H9 (cell line): ENCODE measurements around the gene C5orf34. TPM values are rescaled to one million over a fixed set of nuclear protein-coding genes. Genes with fewer than 3 reads are reported as not detected.

ENCODE experiments used
- DNase-seq: peaks from one replicate; pipeline ENCODE4 v3.0.0-alpha.2; 2017
- H2AFZ ChIP-seq: one replicate; pipeline ENCODE4 v1.6.1; 2013; ENCODE audit warnings: mild to moderate bottlenecking, low read length, control low read depth, moderate library complexity
- H2AK5ac ChIP-seq: 2 replicates; pipeline ENCODE4 v1.6.1; 2013; ENCODE audit warnings: low read length, control low read depth, mixed read lengths; ENCODE audit not compliant: insufficient read length
- H2BK120ac ChIP-seq: one replicate; pipeline ENCODE4 v1.6.1; 2013; ENCODE audit warnings: low read depth, mild to moderate bottlenecking, low read length, control low read depth, inconsistent platforms; ENCODE audit not compliant: poor library complexity, severe bottlenecking
- H2BK12ac ChIP-seq: 2 replicates; pipeline ENCODE4 v1.6.1; 2013; ENCODE audit warnings: low read length, control low read depth, mixed read lengths, low read depth; ENCODE audit not compliant: insufficient read length
- H2BK15ac ChIP-seq: 2 replicates; pipeline ENCODE4 v1.6.1; 2013; ENCODE audit warnings: low read depth, low read length, control low read depth
- H2BK20ac ChIP-seq: one replicate; pipeline ENCODE4 v1.6.1; 2013; ENCODE audit warnings: low read depth, mild to moderate bottlenecking, low read length, control low read depth, inconsistent platforms; ENCODE audit not compliant: poor library complexity, severe bottlenecking
- H2BK5ac ChIP-seq: 2 replicates; pipeline ENCODE4 v1.6.1; 2013; ENCODE audit warnings: low read length, control low read depth, mixed read lengths; ENCODE audit not compliant: insufficient read length
- H3K14ac ChIP-seq: 2 replicates; pipeline ENCODE4 v1.6.1; 2013; ENCODE audit warnings: low read length, control low read depth; ENCODE audit not compliant: insufficient read depth
- H3K18ac ChIP-seq: 2 replicates; pipeline ENCODE4 v1.6.1; 2013; ENCODE audit warnings: low read depth, mild to moderate bottlenecking, mixed read lengths, low read length, control low read depth; ENCODE audit not compliant: insufficient read length
- H3K23ac ChIP-seq: 2 replicates; pipeline ENCODE4 v1.6.1; 2013; ENCODE audit warnings: low read length, control low read depth, mixed read lengths, low read depth; ENCODE audit not compliant: insufficient read length
- H3K23me2 ChIP-seq: 2 replicates; pipeline ENCODE4 v1.6.1; 2013; ENCODE audit warnings: low read depth, mild to moderate bottlenecking, mixed read lengths, low read length, control low read depth; ENCODE audit not compliant: insufficient read length, poor library complexity, severe bottlenecking
- H3K27ac ChIP-seq: 2 replicates; pipeline ENCODE4 v1.5.1; 2013; ENCODE audit warnings: low read length, control low read depth, mixed read lengths, low read depth; ENCODE audit not compliant: insufficient read length
- H3K27me3 ChIP-seq: 2 replicates; pipeline ENCODE4 v1.6.1; 2013; ENCODE audit warnings: low read length, control low read depth, inconsistent platforms; ENCODE audit not compliant: insufficient read depth
- H3K4ac ChIP-seq: 2 replicates; pipeline ENCODE4 v1.6.1; 2013; ENCODE audit warnings: low read depth, mild to moderate bottlenecking, control low read depth, inconsistent platforms, low read length, moderate library complexity
- H3K4me1 ChIP-seq: 2 replicates; pipeline ENCODE4 v1.6.1; 2013; ENCODE audit warnings: low read length, control low read depth, inconsistent platforms; ENCODE audit not compliant: insufficient read depth
- H3K4me2 ChIP-seq: 2 replicates; pipeline ENCODE4 v1.6.1; 2013; ENCODE audit warnings: low read length, control low read depth, mixed read lengths; ENCODE audit not compliant: insufficient read length, insufficient read depth
- H3K56ac ChIP-seq: 2 replicates; pipeline ENCODE4 v1.6.1; 2013; ENCODE audit warnings: low read depth, mild to moderate bottlenecking, mixed read lengths, low read length, control low read depth; ENCODE audit not compliant: insufficient read length
- H3K79me1 ChIP-seq: 2 replicates; pipeline ENCODE4 v1.6.1; 2013; ENCODE audit warnings: low read depth, mild to moderate bottlenecking, moderate library complexity, low read length, control low read depth, inconsistent platforms; ENCODE audit not compliant: insufficient read depth, poor library complexity, severe bottlenecking
- H3K79me2 ChIP-seq: 2 replicates; pipeline ENCODE4 v1.6.1; 2013; ENCODE audit warnings: low read length, control low read depth, inconsistent platforms; ENCODE audit not compliant: insufficient read depth
- H3K9ac ChIP-seq: 2 replicates; pipeline ENCODE4 v1.6.1; 2013; ENCODE audit warnings: low read length, control low read depth, mixed read lengths; ENCODE audit not compliant: insufficient read length; ENCODE audit errors: extremely low read depth
- H3K9me3 ChIP-seq: one replicate; pipeline ENCODE4 v1.6.1; 2013; ENCODE audit warnings: low read depth, low read length, inconsistent platforms; ENCODE audit not compliant: control insufficient read depth
- H3T11ph ChIP-seq: one replicate; pipeline ENCODE4 v1.6.1; 2013; ENCODE audit warnings: mild to moderate bottlenecking, low read length, control low read depth, inconsistent platforms
- H4K20me1 ChIP-seq: one replicate; pipeline ENCODE4 v1.6.1; 2013; ENCODE audit not compliant: control insufficient read depth, insufficient read length, insufficient read depth
- H4K5ac ChIP-seq: 2 replicates; pipeline ENCODE4 v1.6.1; 2013; ENCODE audit warnings: low read depth, mild to moderate bottlenecking, mixed read lengths, low read length, control low read depth; ENCODE audit not compliant: insufficient read length
- H4K8ac ChIP-seq: replicated peaks from 2 replicates; pipeline ENCODE4 v1.6.1; 2013; ENCODE audit warnings: low read length, control low read depth, mixed read lengths, low read depth; ENCODE audit not compliant: insufficient read length
- H4K91ac ChIP-seq: 2 replicates; pipeline ENCODE4 v1.6.1; 2013; ENCODE audit warnings: low read depth, mild to moderate bottlenecking, moderate library complexity, mixed read lengths, low read length, control low read depth; ENCODE audit not compliant: insufficient read length
- H3K27ac Mint-ChIP-seq, 3 experiments: 2 replicates in 2 of 3; 3 replicates in 1 of 3; pipeline ENCODE4 v1.8.0; 2020 to 2021; ENCODE audit warnings: mixed read lengths in 3 of 3, mild to moderate bottlenecking in 1 of 3, moderate library complexity in 1 of 3
- H3K27me3 Mint-ChIP-seq: 2 replicates; pipeline ENCODE4 v1.8.0; 2021; ENCODE audit warnings: low read depth, mild to moderate bottlenecking, moderate library complexity, mixed read lengths
- H3K36me3 Mint-ChIP-seq, 3 experiments: 2 replicates in 2 of 3; 3 replicates in 1 of 3; pipeline ENCODE4 v1.8.0; 2020 to 2021; ENCODE audit warnings: low read depth in 3 of 3, mixed read lengths in 3 of 3; ENCODE audit not compliant: insufficient read depth in 1 of 3
- H3K4me1 Mint-ChIP-seq, 2 experiments: 2 replicates each; pipeline ENCODE4 v1.8.0; 2020; ENCODE audit warnings: mixed read lengths in 2 of 2
- H3K4me3 Mint-ChIP-seq, 2 experiments: 2 replicates in 1 of 2; 3 replicates in 1 of 2; pipeline ENCODE4 v1.8.0; 2020 to 2021; ENCODE audit warnings: mild to moderate bottlenecking in 2 of 2, mixed read lengths in 2 of 2, moderate library complexity in 1 of 2
- H3K9me3 Mint-ChIP-seq, 2 experiments: 2 replicates in 1 of 2; 3 replicates in 1 of 2; pipeline ENCODE4 v1.8.0; 2020; ENCODE audit warnings: mild to moderate bottlenecking in 2 of 2, mixed read lengths in 2 of 2, moderate library complexity in 1 of 2
- CTCF ChIP-seq: fragments of 200-600 bp; sonication (generic); conservative IDR thresholded peaks from 3 replicates; pipeline ENCODE4 v1.8.0; 2021; ENCODE audit warnings: antibody characterized with exemption, mild to moderate bottlenecking
- WGBS: extraction: QIAGEN DNeasy Blood & Tissue Kit; methylation state at CpG from one replicate; pipeline ENCODE4 v1.1.7; 2013; ENCODE audit warnings: missing lambda C conversion rate, low lambda C conversion rate, mixed read lengths; ENCODE audit not compliant: insufficient read length; ENCODE audit errors: extremely low coverage; 5-methylcytosine and 5-hydroxymethylcytosine counted together
- total RNA-seq: library from RNA; stranded (reverse); gene quantifications from 2 replicates; pipeline ENCODE4 v1.2.1, GENCODE V29; 2021

The C5orf34 gene
- total RNA-seq, 1 experiment from 2014 or later = 7.7 TPM

- Histone ChIP-seq H3K23ac (no peak overlapping the region), H4K5ac (peak overlapping the region; percentile 94), H4K91ac (peak overlapping the region; percentile 85), H3K79me1 (no peaks in the 10 kb centered on the region), H3K56ac (no peak overlapping the region), H4K8ac (no peak overlapping the region), H3K27me3 (no peaks in the 10 kb centered on the region), H2AFZ (peak overlapping the region; percentile 86), H3K18ac (peak overlapping the region; percentile 100), H3K4ac (peak overlapping the region; percentile 99; the same call in 1 of the 2 replicates), H2BK12ac (no peak overlapping the region), H3K14ac (peak overlapping the region; percentile 100), H3K4me2 (peak overlapping the region; percentile 62), H2BK15ac (no peak overlapping the region), H2BK120ac (peak overlapping the region; percentile 92), H3T11ph (no peak overlapping the region), H3K4me1 (0 out of 2 replicates have a peak, but pooled peaks cover 2% of the 10 kb centered on the region), H4K20me1 (no peaks in the 10 kb centered on the region), H2AK5ac (no peak overlapping the region), H3K9ac (peak overlapping the region; percentile 98), H2BK20ac (no peak overlapping the region), H2BK5ac (peak overlapping the region; percentile 90), H3K23me2 (peaks cover 8% of the 10 kb centered on the region), H3K79me2 (peaks cover 18% of the 10 kb centered on the region; the same call in 1 of the 2 replicates), H3K27ac (peak overlapping the region; percentile 14), H3K9me3 (no peaks in the 10 kb centered on the region)
- no peaks in the 10 kb centered on the region; the same call in 1 of the 2 replicates for H3K27me3 Mint-ChIP-seq
- no CpG with 5 or more reads among the region's 44 CpGs for WGBS
- peak; percentile 68 for DNase-seq
- peak overlapping the region in 1 of 2 experiments; percentile 92; a peak in 4 of 5 replicates for H3K4me3 Mint-ChIP-seq
- H3K27ac Mint-ChIP-seq = peak overlapping the region; percentile 87 to 98 (median 98)
- no peak for TF ChIP-seq CTCF
- peaks cover 14 to 15% of the 10 kb centered on the region in 2 experiments for H3K4me1 Mint-ChIP-seq
- peaks cover 0 to 2% of the 10 kb centered on the region in 2 experiments; a peak in 1 of 5 replicates for H3K9me3 Mint-ChIP-seq
- H3K36me3 Mint-ChIP-seq = peaks cover 2 to 8% (median 3%) of the 10 kb centered on the region in 3 experiments; a peak in 6 of 7 replicates
Measured at GRCh38 chr5:43555895-43556606, 41.1 kb upstream of the C5orf34 start.
